Fibroblast of villous mesenchyme (primary cell): ENCODE measurements around the gene KLK13. TPM values are rescaled to one million over a fixed set of nuclear protein-coding genes. Genes with fewer than 3 reads are reported as not detected.

Experiments
- DNase-seq: peaks from one replicate; pipeline ENCODE4 v3.0.0-alpha.2; 2010; ENCODE audit warnings: low read depth
- H3K4me3 ChIP-seq: 2 replicates; pipeline ENCODE4 v1.5.1; 2011; ENCODE audit warnings: low read depth, mild to moderate bottlenecking, low read length
- total RNA-seq: library from RNA; depleted of rRNA; stranded (reverse); fragments of >200 nt; gene quantifications from 2 replicates; pipeline ENCODE4 v1.2.3, GENCODE V29; 2012
- TF ChIP-seq, protein P1 (sequence below): IDR thresholded peaks from 2 replicates; pipeline ENCODE4 v1.5.1; 2012; ENCODE audit warnings: low read depth, mild to moderate bottlenecking, low read length; ENCODE audit not compliant: insufficient read depth

KLK13 gene
- total RNA-seq, 1 donor = not detected

DNA sequence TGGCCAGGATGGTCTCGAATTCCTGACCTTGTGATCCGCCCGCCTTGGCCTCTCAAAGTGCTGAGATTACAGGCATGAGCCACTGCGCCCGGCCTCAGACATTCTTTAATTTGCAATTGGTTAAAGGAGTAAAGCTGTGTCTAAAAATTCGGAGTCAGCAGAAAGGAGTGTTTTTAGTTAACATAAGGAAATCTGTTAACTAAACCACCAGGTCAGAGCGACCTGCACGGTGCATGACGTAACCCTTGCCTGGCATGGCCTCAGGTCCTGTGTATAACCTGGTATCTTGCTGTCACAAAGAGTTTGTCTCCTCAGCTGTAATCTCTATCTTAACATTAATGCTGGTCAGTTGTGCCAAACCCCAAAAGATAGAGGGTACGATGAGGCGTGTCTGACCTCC, 20.6 kb downstream of the KLK13 start:
- DNase-seq = no peak
- TF ChIP-seq, protein P1, sequence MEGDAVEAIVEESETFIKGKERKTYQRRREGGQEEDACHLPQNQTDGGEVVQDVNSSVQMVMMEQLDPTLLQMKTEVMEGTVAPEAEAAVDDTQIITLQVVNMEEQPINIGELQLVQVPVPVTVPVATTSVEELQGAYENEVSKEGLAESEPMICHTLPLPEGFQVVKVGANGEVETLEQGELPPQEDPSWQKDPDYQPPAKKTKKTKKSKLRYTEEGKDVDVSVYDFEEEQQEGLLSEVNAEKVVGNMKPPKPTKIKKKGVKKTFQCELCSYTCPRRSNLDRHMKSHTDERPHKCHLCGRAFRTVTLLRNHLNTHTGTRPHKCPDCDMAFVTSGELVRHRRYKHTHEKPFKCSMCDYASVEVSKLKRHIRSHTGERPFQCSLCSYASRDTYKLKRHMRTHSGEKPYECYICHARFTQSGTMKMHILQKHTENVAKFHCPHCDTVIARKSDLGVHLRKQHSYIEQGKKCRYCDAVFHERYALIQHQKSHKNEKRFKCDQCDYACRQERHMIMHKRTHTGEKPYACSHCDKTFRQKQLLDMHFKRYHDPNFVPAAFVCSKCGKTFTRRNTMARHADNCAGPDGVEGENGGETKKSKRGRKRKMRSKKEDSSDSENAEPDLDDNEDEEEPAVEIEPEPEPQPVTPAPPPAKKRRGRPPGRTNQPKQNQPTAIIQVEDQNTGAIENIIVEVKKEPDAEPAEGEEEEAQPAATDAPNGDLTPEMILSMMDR = no peak
- H3K4me3 ChIP-seq = no peak overlapping the region

DNA sequence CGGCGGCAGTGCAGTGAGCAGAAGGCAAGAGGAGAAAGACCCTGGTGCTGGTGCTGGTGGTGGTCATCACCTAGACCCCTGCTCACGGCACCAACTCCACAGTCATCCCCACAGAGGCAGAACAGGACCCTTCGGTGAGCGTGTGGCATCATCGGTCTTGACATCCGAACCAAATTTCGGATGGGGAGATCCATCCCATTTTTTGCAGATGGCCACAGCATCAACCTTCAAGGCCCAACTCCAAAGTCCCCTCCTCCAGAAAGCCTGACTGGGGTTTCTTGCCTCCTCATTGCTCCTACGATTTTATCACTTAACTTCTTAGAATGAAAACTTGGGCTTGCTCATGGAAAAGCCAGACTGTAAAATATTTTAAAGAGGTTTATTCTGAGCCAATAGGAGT, 21.4 kb downstream of the KLK13 start:
- no peak for DNase-seq
- no peak overlapping the region for H3K4me3 ChIP-seq
- TF ChIP-seq, protein P1 = no peak

DNA sequence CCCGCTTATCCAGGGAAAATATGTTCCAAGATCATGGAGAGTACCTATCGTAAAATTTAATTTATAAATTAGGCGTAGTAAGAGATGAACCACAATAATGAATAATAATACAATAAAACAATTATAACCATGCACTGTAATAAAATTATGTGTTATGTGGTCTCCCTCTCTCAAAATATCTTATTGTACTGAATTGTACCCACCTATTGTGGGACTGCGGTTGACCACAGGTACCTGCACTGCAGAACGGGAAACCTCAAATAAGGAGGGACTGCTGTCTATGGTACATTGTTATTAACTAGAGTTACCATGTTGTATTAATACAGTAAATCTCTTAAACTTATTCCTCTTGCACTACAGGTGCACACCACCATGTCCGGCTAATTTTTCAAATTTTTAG, 24.7 kb downstream of the KLK13 start:
- TF ChIP-seq, protein P1 = no peak
- no peak overlapping the region for H3K4me3 ChIP-seq
- DNase-seq = no peak

DNA sequence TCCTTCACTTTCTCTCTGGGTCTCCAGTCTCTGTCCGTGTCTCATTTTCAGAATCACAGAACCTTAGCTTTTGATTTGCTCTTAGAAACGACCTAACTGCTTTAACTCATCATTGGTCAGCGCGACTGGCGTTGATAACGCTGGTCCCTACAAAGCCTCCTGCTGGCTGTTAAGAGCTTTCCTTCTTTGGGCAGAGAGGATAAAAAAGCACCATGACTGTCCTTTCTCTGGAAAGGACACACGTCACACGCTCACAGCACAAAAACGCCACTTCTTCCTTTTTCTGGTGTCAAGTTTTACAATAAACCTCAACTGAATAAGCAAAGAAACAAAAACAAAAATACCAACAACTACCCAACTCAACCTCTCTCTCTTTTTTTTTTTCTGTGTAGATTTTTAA, 28.4 kb downstream of the KLK13 start:
- TF ChIP-seq, protein P1 = no peak
- DNase-seq = no peak

DNA sequence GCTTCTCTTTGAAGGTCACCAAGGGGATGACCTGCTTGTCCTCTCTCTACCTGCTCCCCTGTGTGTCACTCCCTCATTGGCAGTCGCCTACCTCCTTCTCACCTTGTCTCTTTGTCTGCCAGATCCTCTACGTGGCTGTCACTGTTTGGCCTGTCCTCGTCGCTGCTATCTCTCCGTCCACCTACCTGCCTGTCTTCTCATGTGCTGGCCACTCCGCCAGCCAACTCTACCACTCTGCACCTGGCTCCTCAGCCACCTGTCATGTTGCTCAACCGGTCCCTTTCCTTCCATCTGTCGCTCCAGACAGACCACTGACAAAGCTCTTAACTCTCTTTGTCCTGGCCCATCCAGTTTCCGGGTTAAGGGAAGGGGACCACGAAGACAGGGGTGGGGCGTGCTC, 30.2 kb downstream of the KLK13 start, which contains the start of gene KLK12:
Gene KLK12 (minus strand): TSS at position 299 of the 400 bp plus-strand sequence. CDS start 381 bp downstream, outside the sequence.
- TF ChIP-seq, protein P1 = no peak
- DNase-seq = no peak
- no peak within 1 kb of the TSS for H3K4me3 ChIP-seq

More for the DNA sequence above, 28.4 kb downstream of the KLK13 start:
- H3K4me3 ChIP-seq = no peak overlapping the region

DNA sequence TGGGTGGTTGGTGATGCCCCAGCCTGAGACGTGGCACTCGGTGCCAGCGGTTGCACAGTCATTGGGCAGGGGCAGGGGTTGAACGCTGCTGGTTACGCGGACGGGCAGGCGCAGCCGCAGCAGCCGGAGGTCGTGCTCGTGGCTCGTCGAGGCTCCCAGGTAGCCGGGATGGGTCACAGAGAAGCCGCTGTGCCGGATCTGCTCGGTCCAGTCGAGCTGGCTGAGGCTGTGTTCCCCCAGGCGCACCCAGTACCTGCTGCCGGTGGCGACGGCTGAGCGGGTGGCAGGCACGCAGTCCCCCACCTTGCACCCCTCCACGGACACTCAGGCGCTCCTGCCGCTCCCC, 33.0 kb downstream of the KLK13 start:
- TF ChIP-seq, protein P1 = no peak
- DNase-seq = no peak
- no peak overlapping the region for H3K4me3 ChIP-seq

DNA sequence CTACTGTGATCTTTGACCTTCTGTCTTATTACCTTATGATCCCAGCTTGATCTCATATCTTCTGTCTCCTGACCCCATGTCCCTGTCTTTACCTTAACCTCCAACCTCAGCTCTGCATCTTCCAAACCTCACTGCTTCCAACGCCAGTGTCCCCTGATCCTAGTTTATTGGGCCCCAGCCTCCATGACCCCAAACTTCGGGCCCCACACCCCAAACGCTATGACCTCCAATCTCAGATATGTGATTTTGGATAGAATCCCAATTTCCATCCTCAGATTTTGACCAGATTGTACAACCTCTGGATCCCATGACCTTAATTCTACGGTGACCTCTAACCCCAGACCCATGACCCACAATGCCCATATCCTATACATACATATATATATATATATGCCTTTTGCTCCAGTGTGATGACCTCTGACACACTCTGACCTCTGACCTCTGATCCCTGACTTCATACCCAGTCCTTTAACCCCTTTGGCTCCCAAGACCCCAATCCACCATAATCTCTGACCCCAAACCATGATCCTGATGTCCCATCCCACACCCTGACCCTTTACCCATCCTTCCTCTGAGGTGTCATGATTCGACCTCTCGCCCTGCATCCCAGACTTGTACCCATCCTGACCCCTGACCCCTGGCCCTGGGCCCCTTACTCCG, 33.5 kb downstream of the KLK13 start:
- H3K4me3 ChIP-seq = no peak overlapping the region
- TF ChIP-seq, protein P1 = no peak
- no peak for DNase-seq
